HG03342 (cell line): Measurements from ENCODE around the gene CCDC124.
A peak's percentile ranks its signal among the peaks of the same experiment; 100 is the strongest.
"Not testable (repeated sequence)": the region's sequence is repeated elsewhere in the genome, so short reads cannot be mapped to it uniquely, and the experiment has no call there.

ENCODE experiments used
- ATAC-seq: cut with Tn5 transposase; IDR thresholded peaks from one replicate; pipeline ENCODE4 v1.9.1; 2021; ENCODE audit warnings: mild to moderate bottlenecking, moderate library complexity; ENCODE audit not compliant: unreplicated experiment

The CCDC124 gene

GRCh38 chr19:17932485-17933338, at the start of gene CCDC124:
Gene CCDC124 (plus strand): TSS chr19:17933015. CDS start chr19:17936421, 3,406 bp downstream.
- peak; percentile 67 for ATAC-seq

GRCh38 chr19:17883627-17884410, 49.0 kb upstream of the CCDC124 start:
- ATAC-seq = no peak

DNA sequence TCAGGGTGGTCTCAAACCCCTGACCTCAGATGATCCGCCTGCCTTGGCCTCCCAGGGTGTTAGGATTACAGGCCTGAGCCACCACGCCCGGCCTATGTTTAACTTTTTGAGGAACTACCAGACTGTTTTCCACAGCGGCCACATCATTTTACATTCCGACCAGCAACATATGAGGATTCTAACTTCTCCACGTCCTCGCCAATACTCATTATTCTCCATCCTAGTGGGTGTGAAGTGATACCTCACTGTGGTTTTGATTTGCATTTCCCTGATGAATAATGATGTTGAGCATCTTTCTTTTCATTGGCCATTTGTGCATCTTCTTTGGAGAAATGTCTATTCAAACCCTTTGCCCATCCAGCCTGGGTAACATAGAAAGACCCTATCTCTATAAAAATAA, 46.3 kb upstream of the CCDC124 start:
- no peak for ATAC-seq

DNA sequence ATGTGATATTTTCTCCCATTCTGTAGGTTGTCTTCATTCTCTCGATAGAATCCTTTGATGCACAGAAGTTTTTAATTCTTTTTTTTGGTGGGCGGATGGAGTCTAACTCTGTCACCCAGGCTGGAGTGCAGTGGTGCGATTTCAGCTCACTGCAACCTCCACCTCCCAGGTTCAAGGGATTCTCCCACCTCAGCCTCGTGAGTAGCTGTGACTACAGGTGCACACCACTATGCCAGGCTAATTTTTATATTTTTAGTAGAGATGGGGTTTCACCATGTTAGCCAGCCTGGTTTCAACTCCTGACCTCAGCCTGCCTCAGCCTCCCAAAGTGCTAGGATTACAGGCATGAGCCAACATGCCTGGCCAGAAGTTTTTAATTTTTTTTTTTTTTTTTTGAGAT, 45.6 kb upstream of the CCDC124 start:
- not testable (repeated sequence) for ATAC-seq

- ATAC-seq = no peak
Observed at GRCh38 chr19:17888260-17888659, 44.6 kb upstream of the CCDC124 start.

DNA sequence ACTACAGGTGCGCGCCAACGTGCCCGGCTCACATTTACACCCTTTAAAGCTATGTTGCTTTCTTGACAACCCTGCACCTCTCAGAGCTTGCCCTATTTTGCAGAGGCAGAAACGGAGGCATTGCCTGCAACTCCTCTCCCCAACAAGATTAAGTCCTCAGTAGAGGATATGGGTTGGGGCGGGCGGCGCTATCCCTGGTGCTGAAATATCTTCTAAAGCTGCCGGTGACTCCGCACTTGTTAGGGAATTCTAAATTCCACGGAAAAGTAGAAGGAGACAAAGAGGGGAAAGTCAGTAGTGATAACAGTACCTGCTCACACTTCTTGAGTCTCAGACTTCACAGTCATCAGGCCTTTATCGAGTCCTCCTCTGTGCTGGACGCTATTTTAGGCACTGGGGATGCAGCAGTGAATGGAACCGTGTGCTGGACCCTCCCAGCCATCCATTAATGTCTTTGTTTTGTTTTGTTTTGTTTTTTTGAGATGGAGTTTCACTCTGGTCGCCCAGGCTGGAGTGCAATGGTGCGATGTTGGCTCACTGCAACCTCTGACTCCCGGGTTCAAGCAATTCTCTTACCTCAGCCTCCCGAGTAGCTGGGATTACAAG, 43.1 kb upstream of the CCDC124 start:
- no peak for ATAC-seq

DNA sequence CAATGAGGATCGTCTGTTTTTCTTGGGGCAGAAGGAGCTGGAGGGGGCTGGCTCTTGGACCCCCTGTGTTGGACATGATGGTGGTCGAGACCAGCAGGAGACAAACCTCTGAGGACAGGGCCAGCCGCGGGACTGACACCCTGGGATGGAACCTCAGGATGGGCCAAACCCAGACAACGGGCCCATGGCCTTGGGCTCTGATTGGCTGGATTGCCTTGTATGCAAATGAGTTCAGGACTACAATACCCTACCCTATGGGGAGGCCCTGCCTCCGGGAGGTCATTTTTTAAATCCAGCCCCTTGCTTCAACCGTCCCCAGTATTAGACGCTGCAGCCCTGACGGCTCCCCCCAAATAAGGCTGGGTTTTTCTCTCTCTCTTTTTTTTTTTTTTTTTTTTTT, 39.0 kb upstream of the CCDC124 start:
- no peak for ATAC-seq

- ATAC-seq = no peak
Observed at GRCh38 chr19:17902701-17903100, 30.1 kb upstream of the CCDC124 start.

GRCh38 chr19:17908244-17908643, 24.6 kb upstream of the CCDC124 start:
- no peak for ATAC-seq

- ATAC-seq = no peak
Observed at GRCh38 chr19:17909003-17909732, 23.6 kb upstream of the CCDC124 start.

DNA sequence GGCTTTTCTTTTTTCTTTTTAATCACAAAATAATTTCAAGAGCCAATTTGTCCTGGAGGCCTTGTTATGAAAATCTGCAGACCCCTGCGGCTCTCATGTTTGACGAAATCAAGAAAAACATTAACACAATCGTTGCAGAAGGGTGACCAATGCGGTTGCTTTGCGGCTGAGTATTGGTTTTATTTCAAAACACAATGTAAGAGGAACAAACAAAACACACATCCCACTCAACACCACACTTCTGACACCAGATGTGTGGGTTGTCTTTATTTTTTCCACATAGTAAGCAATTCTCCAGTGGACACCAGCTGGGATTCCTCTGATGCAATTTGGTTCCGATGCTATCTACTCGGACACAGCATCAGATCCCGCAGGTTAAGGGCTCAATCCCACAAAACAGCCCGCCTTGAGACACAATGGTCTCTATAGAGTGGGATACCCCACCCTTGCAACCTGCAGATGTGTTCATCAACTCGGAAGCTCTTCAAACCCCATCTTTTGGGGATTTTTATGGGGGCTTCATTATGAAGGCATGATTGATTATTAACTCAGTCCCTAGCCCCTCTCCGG, 21.9 kb upstream of the CCDC124 start:
- no peak for ATAC-seq

- ATAC-seq = no peak
Observed at GRCh38 chr19:17915940-17916593, 16.7 kb upstream of the CCDC124 start.

- not testable (repeated sequence) for ATAC-seq
Observed at GRCh38 chr19:17918151-17918550, 14.7 kb upstream of the CCDC124 start.

DNA sequence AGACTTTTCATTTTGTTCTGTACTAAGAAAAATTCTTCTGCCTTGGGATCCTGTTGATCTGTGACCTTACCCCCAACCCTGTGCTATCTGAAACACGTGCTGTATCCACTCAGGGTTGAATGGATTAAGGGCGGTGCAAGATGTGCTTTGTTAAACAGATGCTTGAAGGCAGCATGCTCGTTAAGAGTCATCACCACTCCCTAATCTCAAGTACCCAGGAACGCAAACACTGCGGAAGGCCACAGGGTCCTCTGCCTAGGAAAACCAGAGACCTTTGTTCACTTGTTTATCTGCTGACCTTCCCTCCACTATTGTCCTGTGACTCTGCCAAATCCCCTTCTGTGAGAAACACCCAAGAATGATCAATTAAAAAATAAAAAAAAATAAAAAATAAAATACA, 13.7 kb upstream of the CCDC124 start:
- ATAC-seq = not testable (repeated sequence)

- no peak for ATAC-seq
Observed at GRCh38 chr19:17920527-17920926, 12.3 kb upstream of the CCDC124 start.

- ATAC-seq = no peak
Observed at GRCh38 chr19:17922138-17922537, 10.7 kb upstream of the CCDC124 start.

- ATAC-seq = no peak
Observed at GRCh38 chr19:17926044-17926443, 6.8 kb upstream of the CCDC124 start.

DNA sequence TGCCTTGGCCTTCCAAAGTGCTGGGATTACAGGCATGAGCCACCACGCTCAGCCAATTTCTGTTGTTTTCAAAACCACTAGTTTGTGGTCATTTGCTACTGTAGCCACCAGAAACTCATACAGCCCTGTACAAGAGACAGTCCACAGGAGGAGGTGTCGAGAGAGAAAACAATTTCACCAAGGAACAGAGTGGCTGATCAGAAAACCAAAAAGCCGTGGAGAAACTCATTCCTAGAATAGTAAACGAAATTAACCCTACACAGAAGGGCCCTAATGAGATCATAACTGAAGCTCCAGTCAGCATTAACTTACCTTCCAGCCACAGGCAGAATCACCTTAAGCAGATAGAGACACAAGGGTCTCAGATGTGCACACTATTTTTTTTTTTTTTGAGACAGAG, 3.8 kb upstream of the CCDC124 start:
- no peak for ATAC-seq

DNA sequence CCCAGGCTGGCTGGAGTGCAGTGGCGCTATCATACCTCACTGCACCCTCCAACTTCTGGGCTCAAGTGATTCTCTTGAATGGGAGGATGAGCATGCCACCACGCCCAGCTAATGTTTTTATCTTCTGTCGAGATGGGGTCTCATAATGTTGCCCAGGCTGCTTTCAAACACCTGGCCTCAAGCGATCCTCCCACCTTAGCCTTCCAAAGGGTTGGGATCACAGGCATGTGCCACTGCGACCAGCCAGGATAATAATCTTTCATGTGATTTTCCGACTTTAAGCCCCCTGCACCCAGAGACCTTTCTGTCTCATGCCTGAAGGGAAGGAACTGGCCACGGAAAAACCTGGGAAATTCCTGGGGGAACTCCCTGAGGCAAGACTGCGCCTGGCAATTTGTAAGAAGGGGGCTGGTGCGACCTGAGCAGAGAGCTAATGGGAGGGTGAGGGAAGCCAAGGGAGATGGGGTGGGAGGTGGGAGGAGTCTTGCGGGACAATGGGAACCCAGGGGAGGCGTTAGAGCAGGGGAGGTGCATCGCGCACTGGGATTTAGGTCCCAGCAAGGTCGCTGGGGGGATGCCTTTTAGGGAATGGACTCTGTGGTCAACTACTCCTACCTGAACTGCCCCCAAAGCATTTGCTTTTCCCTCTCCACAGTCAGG, 1.2 kb upstream of the CCDC124 start:
- no peak for ATAC-seq
